PC-3 (cell line): ENCODE data around the gene CARS1.

ENCODE experiments used
- EZH2 ChIP-seq: fragments of 300-600 bp; sonication (generic); IDR thresholded peaks from one replicate; pipeline ENCODE4 v1.6.1; 2017; ENCODE audit warnings: antibody characterized with exemption, mild to moderate bottlenecking, low read length; ENCODE audit not compliant: unreplicated experiment
- EZH2phosphoT487 ChIP-seq: fragments of 300-600 bp; sonication (generic); IDR thresholded peaks from 2 replicates; pipeline ENCODE4 v1.6.1; 2018; ENCODE audit warnings: mild to moderate bottlenecking, antibody characterized with exemption, low read length, borderline replicate concordance
- TF ChIP-seq, protein P1 (sequence below): fragments of 300-600 bp; sonication (generic); conservative IDR thresholded peaks from 2 replicates; pipeline ENCODE4 v1.5.1; 2017; ENCODE audit warnings: antibody characterized with exemption, low read depth, mild to moderate bottlenecking, low read length

GRCh38 chr11:3042496-3043314 lies 14.5 kb downstream of the CARS1 start:
- TF ChIP-seq, protein P1, sequence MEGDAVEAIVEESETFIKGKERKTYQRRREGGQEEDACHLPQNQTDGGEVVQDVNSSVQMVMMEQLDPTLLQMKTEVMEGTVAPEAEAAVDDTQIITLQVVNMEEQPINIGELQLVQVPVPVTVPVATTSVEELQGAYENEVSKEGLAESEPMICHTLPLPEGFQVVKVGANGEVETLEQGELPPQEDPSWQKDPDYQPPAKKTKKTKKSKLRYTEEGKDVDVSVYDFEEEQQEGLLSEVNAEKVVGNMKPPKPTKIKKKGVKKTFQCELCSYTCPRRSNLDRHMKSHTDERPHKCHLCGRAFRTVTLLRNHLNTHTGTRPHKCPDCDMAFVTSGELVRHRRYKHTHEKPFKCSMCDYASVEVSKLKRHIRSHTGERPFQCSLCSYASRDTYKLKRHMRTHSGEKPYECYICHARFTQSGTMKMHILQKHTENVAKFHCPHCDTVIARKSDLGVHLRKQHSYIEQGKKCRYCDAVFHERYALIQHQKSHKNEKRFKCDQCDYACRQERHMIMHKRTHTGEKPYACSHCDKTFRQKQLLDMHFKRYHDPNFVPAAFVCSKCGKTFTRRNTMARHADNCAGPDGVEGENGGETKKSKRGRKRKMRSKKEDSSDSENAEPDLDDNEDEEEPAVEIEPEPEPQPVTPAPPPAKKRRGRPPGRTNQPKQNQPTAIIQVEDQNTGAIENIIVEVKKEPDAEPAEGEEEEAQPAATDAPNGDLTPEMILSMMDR, result no peak
- TF ChIP-seq EZH2 (no peak), EZH2phosphoT487 (no peak)
